Endothelial cell of hepatic sinusoid (primary cell): ENCODE measurements around the gene SLX4IP.

ENCODE experiments used
- in situ Hi-C: cut with HindIII; loops from 2 replicates; pipeline ENCODE4 v1.10.0; 2017; ENCODE audit warnings: low sequenced_read_pairs

The SLX4IP gene

GRCh38 chr20:10619427-10619826 lies 184.3 kb downstream of the SLX4IP start:
- in situ Hi-C loops = no loop called here

GRCh38 chr20:10621149-10621548 lies 186.0 kb downstream of the SLX4IP start:
- in situ Hi-C loops = no loop called here

- in situ Hi-C loops = no loop called here
Observed at GRCh38 chr20:10622657-10623418, 187.7 kb downstream of the SLX4IP start.

- in situ Hi-C loops = no loop called here
Observed at GRCh38 chr20:10625641-10626040, 190.5 kb downstream of the SLX4IP start.

- in situ Hi-C loops = no loop called here
Observed at GRCh38 chr20:10626896-10627295, 191.8 kb downstream of the SLX4IP start.

GRCh38 chr20:10629946-10630650 lies 195.0 kb downstream of the SLX4IP start:
- in situ Hi-C loops = no loop called here

GRCh38 chr20:10631126-10631525 lies 196.0 kb downstream of the SLX4IP start:
- in situ Hi-C loops = no loop called here

GRCh38 chr20:10632721-10633509 lies 197.8 kb downstream of the SLX4IP start:
- in situ Hi-C loops = no loop called here

- in situ Hi-C loops = no loop called here
Observed at GRCh38 chr20:10633718-10634117, 198.6 kb downstream of the SLX4IP start.

GRCh38 chr20:10634211-10634610 lies 199.1 kb downstream of the SLX4IP start:
- in situ Hi-C loops = no loop called here

- in situ Hi-C loops = no loop called here
Observed at GRCh38 chr20:10634683-10635411, 199.7 kb downstream of the SLX4IP start.

GRCh38 chr20:10635476-10636208 lies 200.5 kb downstream of the SLX4IP start:
- in situ Hi-C loops = no loop called here

GRCh38 chr20:10636326-10636818 lies 201.3 kb downstream of the SLX4IP start:
- in situ Hi-C loops = no loop called here

GRCh38 chr20:10637031-10637559 lies 202.0 kb downstream of the SLX4IP start:
- in situ Hi-C loops = no loop called here

GRCh38 chr20:10637563-10637962 lies 202.5 kb downstream of the SLX4IP start:
- in situ Hi-C loops = no loop called here

GRCh38 chr20:10639077-10639736 lies 204.1 kb downstream of the SLX4IP start:
- in situ Hi-C loops = no loop called here

GRCh38 chr20:10639737-10640556 lies 204.8 kb downstream of the SLX4IP start:
- in situ Hi-C loops = no loop called here

GRCh38 chr20:10640897-10641296 lies 205.8 kb downstream of the SLX4IP start:
- in situ Hi-C loops = no loop called here
